Peyer's patch (tissue), 4 donors: ENCODE measurements around the gene PYM1. TPM values are rescaled to one million over a fixed set of nuclear protein-coding genes. Genes with fewer than 3 reads are reported as not detected.

Source experiments
- DNase-seq, 3 donors: peaks; one replicate each; pipeline ENCODE4 v3.0.0-alpha.2; 2017 to 2019
- H3K27ac ChIP-seq, 4 donors: fragments of 200-600 bp; sonication (generic); one replicate each; pipeline ENCODE4 v1.5.1; 2016 to 2019
- H3K27me3 ChIP-seq, 2 donors: fragments of 200-600 bp; sonication (generic); one replicate each; pipeline ENCODE4 v1.5.1; 2019
- H3K36me3 ChIP-seq, 3 donors: fragments of 200-600 bp; sonication (generic); one replicate each; pipeline ENCODE4 v1.5.1; 2016 to 2019
- H3K4me1 ChIP-seq, 4 donors: fragments of 200-600 bp; sonication (generic); one replicate each; pipeline ENCODE4 v1.5.1; 2016 to 2019
- H3K4me3 ChIP-seq, 4 donors: fragments of 200-600 bp; sonication (generic); 1 replicate in 3 of 4; 2 replicates in 1 of 4; pipeline ENCODE4 v1.5.1; 2016 to 2019; ENCODE audit warnings: mild to moderate bottlenecking in 1 of 4
- H3K9me3 ChIP-seq, 4 donors: fragments of 200-600 bp; sonication (generic); one replicate each; pipeline ENCODE4 v1.5.1; 2016 to 2019; ENCODE audit warnings: mild to moderate bottlenecking in 1 of 4
- CTCF ChIP-seq, 6 experiments: fragments of 450-650 bp in 4 of 6; fragments of 200-600 bp in 2 of 6; sonication (generic) in 1 of 6; IDR thresholded peaks; one replicate each; pipeline ENCODE4 v1.5.1; 2017 to 2019; ENCODE audit warnings: antibody characterized with exemption in 6 of 6, mild to moderate bottlenecking in 3 of 6, moderate library complexity in 1 of 6
- POLR2A ChIP-seq, 2 donors: fragments of 450-650 bp; IDR thresholded peaks; one replicate each; pipeline ENCODE4 v1.5.1; 2017; ENCODE audit warnings: antibody characterized with exemption in 2 of 2, mild to moderate bottlenecking in 2 of 2, moderate library complexity in 2 of 2
- total RNA-seq, 4 donors: library from RNA; depleted of rRNA; stranded (reverse); fragments of >200 nt; gene quantifications; one replicate each; pipeline ENCODE4 v1.1.0, GENCODE V29; 2016

Gene PYM1
- total RNA-seq, 4 donors from 2014 or later, result 49.1 to 63.7 (median 52.4) TPM

DNA sequence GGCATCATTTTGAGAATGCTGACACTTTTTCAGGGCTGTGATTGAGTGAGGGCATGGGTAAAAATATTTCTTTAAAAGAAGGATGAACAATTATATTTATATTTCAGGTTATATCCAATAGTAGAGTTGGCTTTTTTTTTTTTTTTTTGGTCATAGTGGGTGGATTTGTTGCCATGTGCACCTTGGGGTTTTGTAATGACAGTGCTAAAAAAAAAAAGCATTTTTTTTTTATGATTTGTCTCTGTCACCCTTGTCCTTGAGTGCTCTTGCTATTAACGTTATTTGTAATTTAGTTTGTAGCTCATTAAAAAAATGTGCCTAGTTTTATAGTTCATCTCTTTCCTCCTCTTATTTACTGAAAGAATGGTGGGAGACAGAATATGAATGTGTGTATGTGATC lies 44.8 kb upstream of the PYM1 start:
- Histone ChIP-seq H3K27me3 (no peaks in the 10 kb centered on the region), H3K4me3 (peak overlapping the region; percentile 55 to 67 (median 59)), H3K4me1 (peaks cover 0 to 33% (median 2%) of the 10 kb centered on the region in 4 donors), H3K27ac (peak overlapping the region; percentile 92 to 97 (median 95)), H3K9me3 (no peaks in the 10 kb centered on the region), H3K36me3 (peaks cover 0 to 4% (median 0%) of the 10 kb centered on the region in 3 donors)
- TF ChIP-seq POLR2A (IDR thresholded peaks at IDR 0.05), result no peak
- no peak for TF ChIP-seq CTCF (IDR thresholded peaks at IDR 0.05)
- no peak for DNase-seq

DNA sequence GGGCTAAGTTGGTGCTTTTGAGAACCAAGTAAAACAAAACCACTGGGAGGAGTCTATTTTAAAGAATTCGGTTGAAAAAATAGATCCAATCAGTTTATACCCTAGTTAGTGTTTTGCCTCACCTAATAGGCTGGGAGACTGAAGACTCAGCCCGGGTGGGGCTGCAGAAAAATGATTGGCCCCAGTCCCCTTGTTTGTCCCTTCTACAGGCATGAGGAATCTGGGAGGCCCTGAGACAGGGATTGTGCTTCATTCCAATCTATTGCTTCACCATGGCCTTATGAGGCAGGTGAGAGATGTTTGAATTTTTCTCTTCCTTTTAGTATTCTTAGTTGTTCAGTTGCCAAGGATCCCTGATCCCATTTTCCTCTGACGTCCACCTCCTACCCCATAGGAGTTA lies 44.3 kb upstream of the PYM1 start:
- Histone ChIP-seq H3K4me3 (no peak overlapping the region), H3K9me3 (no peaks in the 10 kb centered on the region), H3K27ac (peak overlapping the region in 2 of 4 donors; percentile 92 to 97), H3K4me1 (peaks cover 0 to 36% (median 2%) of the 10 kb centered on the region in 4 donors), H3K27me3 (no peaks in the 10 kb centered on the region), H3K36me3 (peaks cover 0 to 4% (median 0%) of the 10 kb centered on the region in 3 donors)
- TF ChIP-seq CTCF (IDR thresholded peaks at IDR 0.05), result no peak
- no peak for TF ChIP-seq POLR2A (IDR thresholded peaks at IDR 0.05)
- DNase-seq, result no peak

GRCh38 chr12:55970775-55971174 lies 43.1 kb upstream of the PYM1 start:
- H3K4me3 ChIP-seq, result no peak overlapping the region
- no peak overlapping the region for H3K27ac ChIP-seq
- TF ChIP-seq POLR2A (IDR thresholded peaks at IDR 0.05) (no peak), CTCF (IDR thresholded peaks at IDR 0.05) (no peak)
- H3K27me3 ChIP-seq, result no peaks in the 10 kb centered on the region
- no peak for DNase-seq
- H3K36me3 ChIP-seq, result no peaks in the 10 kb centered on the region
- peaks cover 0 to 32% (median 4%) of the 10 kb centered on the region in 4 donors for H3K4me1 ChIP-seq
- no peaks in the 10 kb centered on the region for H3K9me3 ChIP-seq

GRCh38 chr12:55969356-55969755 lies 41.7 kb upstream of the PYM1 start:
- TF ChIP-seq CTCF (IDR thresholded peaks at IDR 0.05) (no peak), POLR2A (IDR thresholded peaks at IDR 0.05) (no peak)
- Histone ChIP-seq H3K27ac (no peak overlapping the region), H3K36me3 (no peaks in the 10 kb centered on the region), H3K27me3 (no peaks in the 10 kb centered on the region), H3K4me3 (no peak overlapping the region), H3K9me3 (no peaks in the 10 kb centered on the region), H3K4me1 (peaks cover 0 to 21% (median 2%) of the 10 kb centered on the region in 4 donors)
- no peak for DNase-seq

- H3K27ac ChIP-seq, result peak within 1 kb of the TSS; percentile 69 to 81 (median 78)
- DNase-seq, result peak; percentile 96 to 98 (median 97)
- no peaks in the 10 kb centered on the region for H3K36me3 ChIP-seq
- no peaks in the 10 kb centered on the region for H3K9me3 ChIP-seq
- peaks cover 0 to 11% (median 2%) of the 10 kb centered on the region in 4 donors for H3K4me1 ChIP-seq
- no peaks in the 10 kb centered on the region for H3K27me3 ChIP-seq
- H3K4me3 ChIP-seq, result peak within 1 kb of the TSS; percentile 60 to 79 (median 76)
- TF ChIP-seq POLR2A (IDR thresholded peaks at IDR 0.05) (peak; percentile 37 to 64), CTCF (IDR thresholded peaks at IDR 0.05) (no peak)
These were observed 39.0 kb upstream of the PYM1 start, which contains the start of gene CDK2 for GRCh38 chr12:55966408-55967281. Gene CDK2, plus strand, starts transcription at chr12:55966830. Its CDS starts 179 bp downstream, at chr12:55967009.
